Measurements from ENCODE around the gene ELAVL2. TPM values are rescaled to one million over a fixed set of nuclear protein-coding genes. Genes with fewer than 3 reads are reported as not detected.

ELAVL2 gene
- total and polyA plus RNA-seq, 12 donors: under 0.01 to 0.64 (median 0.11) TPM; not detected in 5

DNA sequence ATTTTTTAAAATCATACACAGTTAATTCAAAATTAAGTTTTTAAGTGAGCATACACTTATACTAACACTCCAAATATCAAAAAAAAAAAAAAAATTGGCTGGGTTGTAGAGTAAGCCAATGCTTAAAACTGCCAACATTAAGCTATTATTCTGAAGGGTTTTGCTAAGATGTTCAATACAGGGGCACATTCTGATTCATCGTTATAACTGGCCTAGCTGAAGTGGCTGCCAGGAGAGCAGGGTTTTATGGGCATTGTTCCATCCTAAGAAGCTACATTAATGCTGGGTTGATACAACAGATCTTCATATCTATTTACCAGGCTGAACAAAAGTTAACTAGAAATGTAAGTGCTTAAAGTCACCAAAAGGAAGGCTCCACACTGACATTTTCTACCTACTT is 13.4 kb downstream of the ELAVL2 start:
- Histone ChIP-seq H3K9me3 (no peaks in the 10 kb centered on the region), H3K36me3 (no peaks in the 10 kb centered on the region), H3K4me1 (no peaks in the 10 kb centered on the region), H3K27ac (no peak overlapping the region), H3K27me3 (peaks cover 0 to 23% (median 8%) of the 10 kb centered on the region in 7 donors), H3K4me3 (no peak overlapping the region)
- intact Hi-C loops (cut with DNase I): loop anchor here in 1 of 10 donors (10.0 kb wide), 1 partner anchor 48 kb away; no protein-coding TSS in a partner anchor
- TF ChIP-seq, protein P1, sequence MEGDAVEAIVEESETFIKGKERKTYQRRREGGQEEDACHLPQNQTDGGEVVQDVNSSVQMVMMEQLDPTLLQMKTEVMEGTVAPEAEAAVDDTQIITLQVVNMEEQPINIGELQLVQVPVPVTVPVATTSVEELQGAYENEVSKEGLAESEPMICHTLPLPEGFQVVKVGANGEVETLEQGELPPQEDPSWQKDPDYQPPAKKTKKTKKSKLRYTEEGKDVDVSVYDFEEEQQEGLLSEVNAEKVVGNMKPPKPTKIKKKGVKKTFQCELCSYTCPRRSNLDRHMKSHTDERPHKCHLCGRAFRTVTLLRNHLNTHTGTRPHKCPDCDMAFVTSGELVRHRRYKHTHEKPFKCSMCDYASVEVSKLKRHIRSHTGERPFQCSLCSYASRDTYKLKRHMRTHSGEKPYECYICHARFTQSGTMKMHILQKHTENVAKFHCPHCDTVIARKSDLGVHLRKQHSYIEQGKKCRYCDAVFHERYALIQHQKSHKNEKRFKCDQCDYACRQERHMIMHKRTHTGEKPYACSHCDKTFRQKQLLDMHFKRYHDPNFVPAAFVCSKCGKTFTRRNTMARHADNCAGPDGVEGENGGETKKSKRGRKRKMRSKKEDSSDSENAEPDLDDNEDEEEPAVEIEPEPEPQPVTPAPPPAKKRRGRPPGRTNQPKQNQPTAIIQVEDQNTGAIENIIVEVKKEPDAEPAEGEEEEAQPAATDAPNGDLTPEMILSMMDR (IDR thresholded peaks at IDR 0.05): no peak
- WGBS, 2 donors: 88 to 89% methylated on average over 1 of the region's 1 CpG
- ATAC-seq (no peak), DNase-seq (no peak)

DNA sequence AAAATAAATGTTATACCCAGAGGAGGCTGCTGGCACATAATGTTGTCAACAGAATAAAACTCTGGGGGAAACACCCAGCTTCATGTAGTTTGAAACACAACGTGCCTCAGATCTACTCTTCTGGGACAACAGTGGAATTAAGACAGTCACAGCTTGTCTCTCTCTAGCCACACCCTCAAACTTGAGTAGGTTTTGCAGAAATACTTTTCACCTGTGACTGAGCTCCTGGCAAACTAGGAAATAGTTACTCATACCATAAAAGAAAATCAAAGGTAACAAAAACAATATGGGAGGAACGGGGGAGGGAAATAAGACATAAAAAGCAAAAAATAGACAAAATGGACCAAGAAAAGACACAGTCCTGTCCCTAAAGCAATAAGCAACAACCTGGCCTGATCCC is 14.4 kb downstream of the ELAVL2 start:
- H3K4me3 ChIP-seq: no peak overlapping the region
- intact Hi-C loops (cut with DNase I): loop anchor here in 1 of 10 donors (10.0 kb wide), 1 partner anchor 47 kb away; no protein-coding TSS in a partner anchor
- no peaks in the 10 kb centered on the region for H3K4me1 ChIP-seq
- H3K9me3 ChIP-seq: no peaks in the 10 kb centered on the region
- DNase-seq (no peak), ATAC-seq (no peak)
- TF ChIP-seq, protein P1 (IDR thresholded peaks at IDR 0.05): no peak
- 64 to 70% methylated on average over 2 of the region's 2 CpGs for WGBS, 2 donors
- H3K27ac ChIP-seq: no peak overlapping the region
- peaks cover 0 to 16% (median 0%) of the 10 kb centered on the region in 7 donors for H3K27me3 ChIP-seq
- no peaks in the 10 kb centered on the region for H3K36me3 ChIP-seq

DNA sequence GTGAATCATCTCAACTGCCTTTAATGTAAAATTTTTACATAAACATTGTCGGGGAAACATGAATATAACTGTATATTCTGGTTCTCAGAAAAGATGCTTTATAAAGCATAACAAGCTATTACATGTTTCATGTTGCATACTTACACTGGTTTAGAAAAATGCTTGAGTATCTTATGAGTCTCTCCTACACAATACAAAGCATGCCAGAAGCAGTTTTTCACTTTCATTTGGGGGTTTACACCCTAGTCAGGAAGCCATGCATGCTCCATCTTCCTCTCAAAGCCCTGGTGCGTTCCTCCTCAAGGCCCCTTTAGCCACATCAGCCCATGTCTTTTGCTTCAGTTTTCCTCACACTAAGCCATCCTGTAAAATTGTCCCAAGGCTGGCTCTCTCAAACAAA is 22.8 kb downstream of the ELAVL2 start:
- WGBS, 2 donors: 85 to 92% methylated on average over 2 of the region's 2 CpGs
- intact Hi-C loops (cut with DNase I): no loop called here

DNA sequence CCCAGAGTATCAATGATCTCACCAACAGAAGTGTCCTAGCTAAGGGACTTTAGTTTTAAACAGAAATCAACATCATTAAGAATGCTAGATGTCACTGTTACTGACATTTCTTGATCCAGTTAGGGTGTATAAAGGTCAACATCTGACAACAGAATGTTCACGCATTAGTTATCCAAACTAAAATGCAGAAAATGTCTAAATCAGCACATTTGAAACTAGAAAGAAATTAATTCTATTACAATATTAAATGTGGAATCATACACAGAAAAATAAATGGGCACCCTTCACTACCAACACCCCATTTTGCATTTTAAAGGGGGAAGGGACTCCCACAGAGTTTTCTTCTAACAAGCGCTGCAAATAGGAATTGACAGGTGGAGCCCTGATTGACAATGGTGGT is 24.5 kb downstream of the ELAVL2 start:
- TF ChIP-seq, protein P1 (IDR thresholded peaks at IDR 0.05): no peak
- Histone ChIP-seq H3K27ac (no peak overlapping the region), H3K27me3 (no peaks in the 10 kb centered on the region), H3K36me3 (no peaks in the 10 kb centered on the region), H3K9me3 (no peaks in the 10 kb centered on the region), H3K4me1 (no peaks in the 10 kb centered on the region), H3K4me3 (no peak overlapping the region)
- WGBS, 2 donors: 89 to 91% methylated on average over 2 of the region's 2 CpGs
- no peak for DNase-seq
- intact Hi-C loops (cut with DNase I): no loop called here
- ATAC-seq: no peak

More for the DNA sequence above, 22.8 kb downstream of the ELAVL2 start:
- H3K4me1 ChIP-seq: no peaks in the 10 kb centered on the region
- ATAC-seq (no peak), DNase-seq (no peak)
- no peaks in the 10 kb centered on the region for H3K9me3 ChIP-seq
- TF ChIP-seq, protein P1 (IDR thresholded peaks at IDR 0.05): no peak
- no peak overlapping the region for H3K4me3 ChIP-seq
- H3K27ac ChIP-seq: no peak overlapping the region
- H3K36me3 ChIP-seq: no peaks in the 10 kb centered on the region
- no peaks in the 10 kb centered on the region for H3K27me3 ChIP-seq

All from heart right ventricle (tissue), 16 donors.